ENCODE results near the gene MYH8. TPM values are rescaled to one million over a fixed set of nuclear protein-coding genes. Genes with fewer than 3 reads are reported as not detected.

The MYH8 gene
- total and polyA plus RNA-seq, 2 of the 4 experiments (the other 2 are of a cell fraction): not detected

- DNase-seq: no peak
- in situ Hi-C loops (cut with MboI; ENCODE audit: low sequenced_read_pairs): no loop called here
These were observed 25.1 kb downstream of the MYH8 start for GRCh38 chr17:10396524-10397163.

More at GRCh38 chr17:10396524-10397163, 25.1 kb downstream of the MYH8 start:
- no peak overlapping the region for H4K5ac ChIP-seq (ENCODE audit: low read depth, low read length)
- ChIA-PET POLR2A (ENCODE audit: unreplicated experiment) (no interaction called here), CTCF (no interaction called here)
- H2BK120ac ChIP-seq (ENCODE audit: low read depth, low read length): no peak overlapping the region
- BruUV-seq (replicated peaks): no TSS peak
- H3K9ac ChIP-seq (ENCODE audit: low read depth, low read length): no peak overlapping the region
- no peak overlapping the region for H4K91ac ChIP-seq (ENCODE audit: insufficient read depth, low read depth, low read length)
- no peak overlapping the region for H3K27ac ChIP-seq (ENCODE audit: insufficient read depth, low read length)
- no peak overlapping the region for H2BK5ac ChIP-seq (ENCODE audit: low read depth, low read length, poor library complexity, severe bottlenecking)
- H2BK20ac ChIP-seq (ENCODE audit: low read depth, low read length): no peak overlapping the region
- H3K4ac ChIP-seq (ENCODE audit: low read depth, low read length): no peak overlapping the region
- H2BK15ac ChIP-seq (ENCODE audit: low read depth, low read length): no peak overlapping the region
- H2AFZ ChIP-seq (replicated peaks; ENCODE audit: low read length, poor library complexity): no peak overlapping the region
- no peaks in the 10 kb centered on the region for H3K9me3 ChIP-seq (ENCODE audit: control insufficient read depth, insufficient read depth, low read length)
- H3K4me3 ChIP-seq (ENCODE audit: insufficient read depth, low read depth, low read length): no peak overlapping the region
- H2AK9ac ChIP-seq (replicated peaks; ENCODE audit: low read depth, low read length, poor library complexity): no peak overlapping the region
- no peak for ATAC-seq (ENCODE audit: low read depth)
- no peaks in the 10 kb centered on the region for H3K27me3 ChIP-seq (ENCODE audit: control insufficient read depth, insufficient read depth, low read length)
- dilution Hi-C loops (cut with HindIII; ENCODE audit: low sequenced_read_pairs, unreplicated experiment) (no loop called here), intact Hi-C loops (cut with micrococcal nuclease) (no loop called here)
- no peaks in the 10 kb centered on the region for H4K20me1 ChIP-seq (ENCODE audit: insufficient read depth, low read length)
- no peak for TF ChIP-seq MAFK (IDR thresholded peaks at IDR 0.05; ENCODE audit: low read depth, low read length)
- TF ChIP-seq CEBPB (IDR thresholded peaks at IDR 0.05; ENCODE audit: low read depth, low read length): no peak
- TF ChIP-seq, protein P1, sequence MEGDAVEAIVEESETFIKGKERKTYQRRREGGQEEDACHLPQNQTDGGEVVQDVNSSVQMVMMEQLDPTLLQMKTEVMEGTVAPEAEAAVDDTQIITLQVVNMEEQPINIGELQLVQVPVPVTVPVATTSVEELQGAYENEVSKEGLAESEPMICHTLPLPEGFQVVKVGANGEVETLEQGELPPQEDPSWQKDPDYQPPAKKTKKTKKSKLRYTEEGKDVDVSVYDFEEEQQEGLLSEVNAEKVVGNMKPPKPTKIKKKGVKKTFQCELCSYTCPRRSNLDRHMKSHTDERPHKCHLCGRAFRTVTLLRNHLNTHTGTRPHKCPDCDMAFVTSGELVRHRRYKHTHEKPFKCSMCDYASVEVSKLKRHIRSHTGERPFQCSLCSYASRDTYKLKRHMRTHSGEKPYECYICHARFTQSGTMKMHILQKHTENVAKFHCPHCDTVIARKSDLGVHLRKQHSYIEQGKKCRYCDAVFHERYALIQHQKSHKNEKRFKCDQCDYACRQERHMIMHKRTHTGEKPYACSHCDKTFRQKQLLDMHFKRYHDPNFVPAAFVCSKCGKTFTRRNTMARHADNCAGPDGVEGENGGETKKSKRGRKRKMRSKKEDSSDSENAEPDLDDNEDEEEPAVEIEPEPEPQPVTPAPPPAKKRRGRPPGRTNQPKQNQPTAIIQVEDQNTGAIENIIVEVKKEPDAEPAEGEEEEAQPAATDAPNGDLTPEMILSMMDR (conservative IDR thresholded peaks at IDR 0.05; ENCODE audit: low read depth, low read length): no peak
- no peak for TF ChIP-seq ELK1 (IDR thresholded peaks at IDR 0.05; ENCODE audit: borderline replicate concordance, low read depth, low read length)
- TF ChIP-seq MXI1 (IDR thresholded peaks at IDR 0.05; ENCODE audit: borderline replicate concordance, low read depth, low read length): no peak
- TF ChIP-seq SMC3 (IDR thresholded peaks at IDR 0.05; ENCODE audit: low read depth, low read length): no peak
- no peak for TF ChIP-seq BHLHE40 (IDR thresholded peaks at IDR 0.05; ENCODE audit: low read depth, low read length)
- no peak for TF ChIP-seq RFX5 (IDR thresholded peaks at IDR 0.05; ENCODE audit: low read depth, low read length)
- H3K36me3 ChIP-seq (ENCODE audit: control insufficient read depth, insufficient read depth, low read length): no peaks in the 10 kb centered on the region
- no peak overlapping the region for H4K8ac ChIP-seq (ENCODE audit: low read depth in 2 of 2, low read length in 2 of 2)
- H3K4me2 ChIP-seq (ENCODE audit: low read depth, low read length): no peak overlapping the region
- H3K23ac ChIP-seq (ENCODE audit: low read depth, low read length): no peak overlapping the region
- H3K14ac ChIP-seq (replicated peaks; ENCODE audit: low read depth, low read length): no peak overlapping the region
- 76% methylated on average over 3 of the region's 14 CpGs; no CpG with 5 or more reads in 1 of the 2 experiments for WGBS, 2 experiments (ENCODE audit: extremely low coverage in 2 of 2, insufficient read length in 1 of 2)
- H3K9me1 ChIP-seq (ENCODE audit: insufficient read depth, low read length): no peaks in the 10 kb centered on the region
- H2AK5ac ChIP-seq (ENCODE audit: low read depth, low read length): no peak overlapping the region
- no peaks in the 10 kb centered on the region for H3K79me1 ChIP-seq (ENCODE audit: low read depth in 1 of 2, low read length in 2 of 2)
- H3K18ac ChIP-seq (ENCODE audit: low read depth, low read length): no peak overlapping the region
- no peak overlapping the region for H3K56ac ChIP-seq (ENCODE audit: extremely low read depth, insufficient read depth, low read length)
- H3K4me1 ChIP-seq (ENCODE audit: control insufficient read depth, insufficient read depth, low read length): no peaks in the 10 kb centered on the region
